GM18499 (cell line): Measurements from ENCODE around the gene LRRC8D.

ENCODE experiments used
- ATAC-seq: cut with Tn5 transposase; IDR thresholded peaks from one replicate; pipeline ENCODE4 v1.9.1; 2021; ENCODE audit warnings: moderate number of reproducible peaks; ENCODE audit not compliant: insufficient read depth, unreplicated experiment

LRRC8D gene

GRCh38 chr1:89952605-89953130 is 131.8 kb downstream of the LRRC8D start:
- ATAC-seq = no peak

- ATAC-seq = no peak
Observed at GRCh38 chr1:89953131-89953626, 132.3 kb downstream of the LRRC8D start.

- ATAC-seq = no peak
Observed at GRCh38 chr1:89953929-89954328, 133.1 kb downstream of the LRRC8D start.

- no peak for ATAC-seq
Observed at GRCh38 chr1:89954401-89954800, 133.6 kb downstream of the LRRC8D start.

- ATAC-seq = no peak
Observed at GRCh38 chr1:89955311-89956205, 134.7 kb downstream of the LRRC8D start.

- ATAC-seq = no peak
Observed at GRCh38 chr1:89957107-89957506, 136.3 kb downstream of the LRRC8D start.

- ATAC-seq = no peak
Observed at GRCh38 chr1:89958851-89959654, 138.2 kb downstream of the LRRC8D start.

GRCh38 chr1:89959719-89960118 is 138.9 kb downstream of the LRRC8D start:
- no peak for ATAC-seq

- ATAC-seq = no peak
Observed at GRCh38 chr1:89962024-89962741, 141.4 kb downstream of the LRRC8D start.

- no peak for ATAC-seq
Observed at GRCh38 chr1:89962742-89963075, 141.9 kb downstream of the LRRC8D start.

- ATAC-seq = no peak
Observed at GRCh38 chr1:89965193-89965768, 144.4 kb downstream of the LRRC8D start.

- ATAC-seq = no peak
Observed at GRCh38 chr1:89966656-89967055, 145.8 kb downstream of the LRRC8D start.

GRCh38 chr1:89971600-89971999 is 150.8 kb downstream of the LRRC8D start:
- no peak for ATAC-seq

GRCh38 chr1:89972024-89972423 is 151.2 kb downstream of the LRRC8D start:
- ATAC-seq = no peak

GRCh38 chr1:89973471-89974127 is 152.8 kb downstream of the LRRC8D start:
- no peak for ATAC-seq

- no peak for ATAC-seq
Observed at GRCh38 chr1:89974256-89974655, 153.4 kb downstream of the LRRC8D start.

GRCh38 chr1:89974696-89975470 is 154.1 kb downstream of the LRRC8D start:
- no peak for ATAC-seq

GRCh38 chr1:89975540-89976125 is 154.8 kb downstream of the LRRC8D start:
- ATAC-seq = no peak
